T-helper 17 cell (primary cell): ENCODE data around the gene UBE3C. TPM values are rescaled to one million over a fixed set of nuclear protein-coding genes. Genes with fewer than 3 reads are reported as not detected.

Source experiments
- ATAC-seq: fragments of 150-1000 bp; cut with Tn5 transposase; 2 replicates; pipeline ENCODE4 v1.10.0; 2021; ENCODE audit warnings: mild to moderate bottlenecking, moderate library complexity
- DNase-seq, 3 donors: peaks; one replicate each; pipeline versions ENCODE4 v3.0.0 to v3.0.0-alpha.2; 2020 to 2021
- H3K9me3 ChIP-seq: one replicate; pipeline ENCODE4 v1.7.0; 2013; ENCODE audit warnings: low read length, mild to moderate bottlenecking; ENCODE audit not compliant: control insufficient read depth, poor library complexity, severe bottlenecking
- H3K27ac Mint-ChIP-seq: one replicate; pipeline ENCODE4 v1.8.0; 2022; ENCODE audit warnings: mild to moderate bottlenecking, moderate library complexity, mixed read lengths
- H3K27me3 Mint-ChIP-seq: one replicate; pipeline ENCODE4 v1.8.0; 2022; ENCODE audit warnings: mixed read lengths
- H3K36me3 Mint-ChIP-seq: one replicate; pipeline ENCODE4 v1.8.0; 2022; ENCODE audit warnings: low read depth, mixed read lengths
- H3K4me1 Mint-ChIP-seq: one replicate; pipeline ENCODE4 v1.8.0; 2022; ENCODE audit warnings: mild to moderate bottlenecking, mixed read lengths
- H3K4me3 Mint-ChIP-seq: one replicate; pipeline ENCODE4 v1.8.0; 2022; ENCODE audit warnings: mild to moderate bottlenecking, moderate library complexity, mixed read lengths
- total RNA-seq, 4 donors: library from RNA in 2 of 4; stranded (reverse) in 2 of 4; gene quantifications; one replicate each; pipeline ENCODE4 v1.2.3 and lab custom pipeline; 2022 to 2026

The UBE3C gene
- total RNA-seq, 2 donors from 2014 or later, result 48.0 to 51.7 TPM

DNA sequence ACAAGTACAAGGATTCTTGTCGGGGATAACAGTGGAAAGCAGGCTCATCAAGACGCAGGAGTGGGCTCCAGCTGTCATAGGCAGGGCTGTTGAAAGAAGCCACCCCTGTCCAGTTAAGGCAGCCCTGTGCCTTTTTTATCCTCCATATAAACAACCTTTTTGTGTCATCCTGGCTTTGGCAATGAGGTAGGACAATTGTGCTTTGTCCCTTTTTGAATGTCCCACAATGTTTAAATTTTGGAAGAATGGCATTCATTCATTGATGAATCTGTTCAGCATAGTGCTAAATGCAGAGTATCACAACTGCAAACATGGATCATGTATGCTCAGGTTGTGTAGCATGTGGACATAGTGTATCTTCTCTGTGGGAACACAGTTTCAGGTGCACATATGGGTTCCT lies 66.7 kb downstream of the UBE3C start:
- Mint-ChIP-seq H3K27me3 (no peaks in the 10 kb centered on the region), H3K4me1 (peaks cover 2% of the 10 kb centered on the region), H3K36me3 (peaks cover 2% of the 10 kb centered on the region), H3K4me3 (no peak overlapping the region), H3K27ac (no peak overlapping the region)
- DNase-seq (no peak), ATAC-seq (no peak)
- H3K9me3 ChIP-seq, result no peaks in the 10 kb centered on the region

- ATAC-seq (no peak), DNase-seq (no peak)
- H3K4me3 Mint-ChIP-seq, result no peak overlapping the region
- H3K27me3 Mint-ChIP-seq, result no peaks in the 10 kb centered on the region
- peaks cover 2% of the 10 kb centered on the region for H3K4me1 Mint-ChIP-seq
- peaks cover 2% of the 10 kb centered on the region for H3K36me3 Mint-ChIP-seq
- no peak overlapping the region for H3K27ac Mint-ChIP-seq
- H3K9me3 ChIP-seq, result no peaks in the 10 kb centered on the region
Observed at GRCh38 chr7:157208571-157209413, 70.1 kb downstream of the UBE3C start.

GRCh38 chr7:157210682-157211081 lies 72.0 kb downstream of the UBE3C start:
- no peak overlapping the region for H3K27ac Mint-ChIP-seq
- peaks cover 4% of the 10 kb centered on the region for H3K4me1 Mint-ChIP-seq
- DNase-seq, result no peak
- H3K9me3 ChIP-seq, result no peaks in the 10 kb centered on the region
- ATAC-seq, result no peak
- no peaks in the 10 kb centered on the region for H3K27me3 Mint-ChIP-seq
- peaks cover 2% of the 10 kb centered on the region for H3K36me3 Mint-ChIP-seq
- no peak overlapping the region for H3K4me3 Mint-ChIP-seq

DNA sequence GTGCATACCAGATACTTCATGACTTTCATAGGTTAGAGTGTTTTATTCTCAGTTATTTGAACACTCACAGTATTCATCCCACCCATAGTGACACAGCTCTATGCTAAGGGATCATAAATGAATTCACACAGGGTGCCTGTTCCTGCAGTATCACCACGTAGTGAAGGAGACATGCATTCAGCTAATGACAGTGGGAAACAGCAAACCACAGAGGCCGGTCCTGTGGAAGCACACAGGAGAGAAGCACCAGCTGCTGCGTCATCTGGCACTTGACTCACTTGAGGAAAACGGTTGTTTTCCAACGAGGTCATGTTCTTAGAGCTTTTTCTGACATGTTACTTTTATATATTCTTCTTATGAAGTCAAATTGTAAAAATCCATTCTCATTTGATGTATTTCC lies 73.0 kb downstream of the UBE3C start:
- Mint-ChIP-seq H3K36me3 (peaks cover 5% of the 10 kb centered on the region), H3K27ac (no peak overlapping the region)

GRCh38 chr7:157219154-157219553 lies 80.4 kb downstream of the UBE3C start:
- Mint-ChIP-seq H3K4me1 (peaks cover 2% of the 10 kb centered on the region), H3K27ac (peak overlapping the region; percentile 53), H3K4me3 (no peak overlapping the region), H3K27me3 (no peaks in the 10 kb centered on the region), H3K36me3 (peaks cover 5% of the 10 kb centered on the region)
- DNase-seq, result no peak
- no peak for ATAC-seq
- no peaks in the 10 kb centered on the region for H3K9me3 ChIP-seq

More for the DNA sequence above, 73.0 kb downstream of the UBE3C start:
- Mint-ChIP-seq H3K4me3 (no peak overlapping the region), H3K4me1 (peaks cover 2% of the 10 kb centered on the region), H3K27me3 (no peaks in the 10 kb centered on the region)
- no peaks in the 10 kb centered on the region for H3K9me3 ChIP-seq
- no peak for DNase-seq
- ATAC-seq, result no peak

DNA sequence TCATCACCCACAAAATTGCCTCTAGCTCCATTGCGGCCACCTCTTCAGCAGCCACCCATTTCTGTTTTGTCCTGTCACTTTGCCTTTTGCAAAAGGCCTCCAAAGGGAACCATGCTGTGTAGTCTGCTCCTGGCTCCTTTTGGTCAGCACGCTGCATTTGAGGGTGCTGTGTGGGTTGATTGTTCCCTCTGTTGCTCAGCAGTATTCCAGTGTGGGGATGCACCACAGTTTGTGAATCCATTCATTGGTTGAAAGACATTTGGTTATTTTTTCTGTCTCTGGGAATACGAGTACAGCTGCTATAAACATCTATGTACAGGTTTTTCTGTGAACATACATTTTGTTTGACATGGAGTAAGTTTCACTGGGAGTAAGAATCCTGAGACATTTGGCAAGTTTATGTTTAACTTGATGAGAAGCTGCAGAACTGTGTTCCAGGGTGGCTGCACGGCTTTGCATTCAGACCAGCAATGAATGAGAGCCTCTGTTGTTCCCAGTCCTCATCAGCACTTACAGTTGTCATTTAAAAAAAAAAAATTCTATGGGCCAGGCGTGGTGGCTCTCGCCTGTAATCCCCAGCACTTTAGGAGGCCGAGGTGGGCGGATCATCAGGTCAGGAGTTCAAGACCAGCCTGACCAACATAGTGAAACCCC lies 82.3 kb downstream of the UBE3C start:
- Mint-ChIP-seq H3K4me1 (no peaks in the 10 kb centered on the region), H3K27me3 (no peaks in the 10 kb centered on the region), H3K27ac (no peak overlapping the region), H3K36me3 (peaks cover 5% of the 10 kb centered on the region), H3K4me3 (no peak overlapping the region)
- DNase-seq (no peak), ATAC-seq (no peak)
- no peaks in the 10 kb centered on the region for H3K9me3 ChIP-seq

- H3K4me1 Mint-ChIP-seq, result no peaks in the 10 kb centered on the region
- DNase-seq (no peak), ATAC-seq (no peak)
- H3K4me3 Mint-ChIP-seq, result no peak overlapping the region
- H3K27ac Mint-ChIP-seq, result no peak overlapping the region
- H3K36me3 Mint-ChIP-seq, result peaks cover 4% of the 10 kb centered on the region
- H3K9me3 ChIP-seq, result no peaks in the 10 kb centered on the region
- H3K27me3 Mint-ChIP-seq, result no peaks in the 10 kb centered on the region
Observed at GRCh38 chr7:157222687-157223086, 84.0 kb downstream of the UBE3C start.

GRCh38 chr7:157224627-157225026 lies 85.9 kb downstream of the UBE3C start:
- DNase-seq, result no peak
- Mint-ChIP-seq H3K4me1 (no peaks in the 10 kb centered on the region), H3K4me3 (no peak overlapping the region), H3K27ac (peak overlapping the region; percentile 75), H3K27me3 (no peaks in the 10 kb centered on the region), H3K36me3 (peaks cover 2% of the 10 kb centered on the region)
- no peak for ATAC-seq
- no peaks in the 10 kb centered on the region for H3K9me3 ChIP-seq

DNA sequence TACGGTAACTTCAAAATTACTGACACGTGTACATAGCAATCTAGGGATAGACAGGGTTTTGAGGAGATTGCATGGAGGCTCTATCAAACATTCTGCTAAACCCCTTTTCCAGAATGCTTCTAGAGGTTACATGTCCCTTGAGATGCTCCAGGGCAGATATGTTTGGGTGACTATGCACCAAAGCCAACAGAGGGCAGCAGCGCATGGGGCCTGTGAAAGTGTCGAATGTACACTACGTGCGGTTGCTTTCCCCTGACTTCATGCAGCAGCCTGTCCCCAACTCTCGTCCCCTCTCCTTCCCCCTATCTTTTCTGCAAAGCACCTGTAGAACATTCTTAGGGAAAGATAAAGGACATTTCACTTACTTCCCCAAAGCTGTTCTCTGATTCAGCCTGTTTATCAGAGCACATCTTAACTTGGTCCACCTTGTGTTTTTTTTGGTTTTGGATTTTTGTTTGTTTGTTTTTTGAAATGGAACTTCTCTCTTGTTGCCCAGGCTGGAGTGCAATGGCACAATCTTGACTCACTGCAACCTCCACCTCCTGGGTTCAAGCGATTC lies 90.2 kb downstream of the UBE3C start:
- peak; percentile 58 for ATAC-seq
- Mint-ChIP-seq H3K27me3 (no peaks in the 10 kb centered on the region), H3K36me3 (peaks cover 2% of the 10 kb centered on the region), H3K4me1 (peaks cover 2% of the 10 kb centered on the region), H3K4me3 (no peak overlapping the region), H3K27ac (no peak overlapping the region)
- peak in 1 of 3 donors; percentile 9 for DNase-seq
- H3K9me3 ChIP-seq, result no peaks in the 10 kb centered on the region

- H3K4me1 Mint-ChIP-seq, result peaks cover 12% of the 10 kb centered on the region
- no peaks in the 10 kb centered on the region for H3K9me3 ChIP-seq
- H3K27ac Mint-ChIP-seq, result no peak overlapping the region
- no peaks in the 10 kb centered on the region for H3K27me3 Mint-ChIP-seq
- ATAC-seq (no peak), DNase-seq (no peak)
- no peak overlapping the region for H3K4me3 Mint-ChIP-seq
- H3K36me3 Mint-ChIP-seq, result peaks cover 8% of the 10 kb centered on the region
Observed at GRCh38 chr7:157233677-157234076, 95.0 kb downstream of the UBE3C start.

GRCh38 chr7:157234271-157234670 lies 95.5 kb downstream of the UBE3C start:
- Mint-ChIP-seq H3K4me1 (peaks cover 13% of the 10 kb centered on the region), H3K27ac (peak overlapping the region; percentile 85), H3K4me3 (no peak overlapping the region), H3K36me3 (peaks cover 8% of the 10 kb centered on the region), H3K27me3 (no peaks in the 10 kb centered on the region)
- ATAC-seq (no peak), DNase-seq (no peak)
- no peaks in the 10 kb centered on the region for H3K9me3 ChIP-seq

DNA sequence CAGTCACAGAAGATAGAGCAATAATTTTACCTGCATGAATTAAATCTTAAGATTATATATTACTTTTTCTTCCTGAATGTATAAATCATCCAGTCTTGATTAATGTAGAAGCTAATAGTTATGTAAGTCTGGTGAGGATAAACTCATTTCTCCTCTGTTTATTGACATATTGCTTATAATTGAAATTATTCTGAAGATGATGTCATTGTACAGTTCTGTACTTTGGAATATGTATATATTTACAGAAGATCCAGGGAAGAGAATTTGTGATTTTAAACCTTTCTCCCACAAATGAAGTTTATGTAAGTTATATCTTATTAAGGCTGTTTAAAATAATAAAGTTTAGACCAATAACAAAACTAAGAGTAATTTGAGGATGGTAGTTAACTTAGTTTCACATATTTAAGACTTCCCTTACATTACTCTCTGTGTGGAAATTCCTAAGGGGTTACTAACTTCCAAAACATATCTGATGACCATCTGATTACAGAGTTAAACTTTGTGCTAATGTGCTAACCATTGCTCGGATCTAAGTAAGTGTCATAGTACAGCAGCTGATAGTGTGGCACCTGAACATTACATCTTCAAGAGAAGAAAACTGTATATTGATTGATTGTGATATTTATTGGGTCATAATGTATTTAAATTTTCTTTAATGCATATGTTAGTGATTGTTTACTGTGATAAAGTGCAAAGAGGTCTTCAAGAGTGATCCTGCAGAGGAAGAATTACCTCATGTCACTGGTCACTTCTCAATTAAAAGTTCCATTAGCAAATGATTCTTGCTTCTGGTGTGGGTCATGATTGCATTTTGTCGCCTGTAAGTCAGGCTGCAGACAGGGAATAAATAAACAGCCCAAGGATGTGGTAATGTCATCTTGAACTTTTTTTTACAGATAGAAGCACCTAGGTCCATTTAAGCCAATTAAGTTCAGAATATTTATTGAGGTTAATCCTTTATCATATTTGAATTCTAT lies 96.9 kb downstream of the UBE3C start:
- H3K4me3 Mint-ChIP-seq, result no peak overlapping the region
- peaks cover 16% of the 10 kb centered on the region for H3K4me1 Mint-ChIP-seq
- no peak for DNase-seq

DNA sequence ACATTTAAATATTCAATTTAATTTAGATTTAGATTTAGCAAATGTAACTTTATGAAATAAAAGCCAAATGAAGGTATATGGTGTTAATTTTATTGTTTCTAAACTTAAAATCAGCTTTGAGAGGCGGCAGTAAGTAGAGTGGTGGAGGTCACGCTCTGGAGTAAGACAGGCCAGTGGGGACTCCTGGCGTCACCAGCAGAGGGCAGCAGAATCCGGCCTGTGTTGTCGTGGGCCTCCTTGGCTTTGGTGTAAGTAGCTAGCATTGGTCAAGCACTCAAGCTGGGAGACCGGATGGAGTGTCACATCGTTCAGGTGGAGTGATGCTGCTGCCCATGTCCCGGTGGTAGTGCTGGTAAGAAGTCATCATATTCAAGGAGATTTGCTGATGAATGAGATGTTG lies 99.4 kb downstream of the UBE3C start:
- DNase-seq (no peak), ATAC-seq (no peak)
- Mint-ChIP-seq H3K36me3 (peaks cover 10% of the 10 kb centered on the region), H3K4me1 (peaks cover 18% of the 10 kb centered on the region), H3K27me3 (no peaks in the 10 kb centered on the region), H3K27ac (peak overlapping the region; percentile 34), H3K4me3 (no peak overlapping the region)
- no peaks in the 10 kb centered on the region for H3K9me3 ChIP-seq

More for the DNA sequence above, 96.9 kb downstream of the UBE3C start:
- Mint-ChIP-seq H3K36me3 (peaks cover 10% of the 10 kb centered on the region), H3K27ac (no peak overlapping the region), H3K27me3 (no peaks in the 10 kb centered on the region)
- H3K9me3 ChIP-seq, result no peaks in the 10 kb centered on the region
- ATAC-seq, result no peak
